WTC11 (cell line): ENCODE results near the gene CLDN9. TPM values are rescaled to one million over a fixed set of nuclear protein-coding genes. Genes with fewer than 3 reads are reported as not detected.

ENCODE experiments used
- ATAC-seq: fragments of 200-7000 bp; cut with Tn5 transposase; 2 replicates; pipeline ENCODE4 v1.10.0; 2021; ENCODE audit warnings: mild to moderate bottlenecking, moderate library complexity
- CTCF ChIA-PET: fragments of 300-600 bp; sonication (Branson Sonifier 250); formaldehyde crosslinking; loops from one replicate; lab custom pipeline; 2021; ENCODE audit warnings: antibody characterized with exemption; lab: Charles Lee
- POLR2A ChIA-PET: fragments of 350-600 bp; sonication (Branson Sonifier 250); formaldehyde crosslinking; loops from one replicate; lab custom pipeline; 2021; ENCODE audit warnings: antibody characterized with exemption; lab: Charles Lee
- DNase-seq: peaks from one replicate; pipeline ENCODE4 v3.0.0; 2021; ENCODE audit warnings: low spot score
- H3K27ac Mint-ChIP-seq: 2 replicates; pipeline ENCODE4 v1.8.0; 2021; ENCODE audit warnings: mixed read lengths
- H3K27me3 Mint-ChIP-seq: 2 replicates; pipeline ENCODE4 v1.8.0; 2021; ENCODE audit warnings: low read depth, mild to moderate bottlenecking, moderate library complexity, mixed read lengths
- H3K36me3 Mint-ChIP-seq: 2 replicates; pipeline ENCODE4 v1.8.0; 2021; ENCODE audit warnings: mixed read lengths
- H3K4me1 Mint-ChIP-seq: 2 replicates; pipeline ENCODE4 v1.8.0; 2022; ENCODE audit warnings: mixed read lengths
- H3K4me3 Mint-ChIP-seq: 2 replicates; pipeline ENCODE4 v1.8.0; 2021; ENCODE audit warnings: mild to moderate bottlenecking, moderate library complexity, mixed read lengths
- H3K9me3 Mint-ChIP-seq: 2 replicates; pipeline ENCODE4 v1.8.0; 2021; ENCODE audit warnings: mixed read lengths
- ARID4B ChIP-seq: sonication (generic); formaldehyde crosslinking; IDR thresholded peaks from 2 replicates; pipeline ENCODE4 v1.8.0; 2023; ENCODE audit warnings: missing genetic modification reagents, mild to moderate bottlenecking, borderline replicate concordance
- CBFB ChIP-seq: sonication (generic); formaldehyde crosslinking; IDR thresholded peaks from 2 replicates; pipeline ENCODE4 v1.8.1; 2022; ENCODE audit warnings: mild to moderate bottlenecking, low read depth, missing genetic modification reagents
- ERG ChIP-seq: fragments of 250-450 bp; sonication (Bioruptor Pico); IDR thresholded peaks from 2 replicates; pipeline ENCODE4 v1.8.0; 2021; ENCODE audit warnings: mild to moderate bottlenecking
- GTF2I ChIP-seq: fragments of 250-450 bp; sonication (Bioruptor Pico); conservative IDR thresholded peaks from 2 replicates; pipeline ENCODE4 v1.4.0; 2021; ENCODE audit warnings: mild to moderate bottlenecking
- HMGXB4 ChIP-seq: sonication (generic); formaldehyde crosslinking; IDR thresholded peaks from 2 replicates; pipeline ENCODE4 v1.8.1; 2023; ENCODE audit warnings: mild to moderate bottlenecking, moderate library complexity, missing genetic modification reagents
- IRF1 ChIP-seq: sonication (generic); formaldehyde crosslinking; IDR thresholded peaks from 2 replicates; pipeline ENCODE4 v1.8.0; 2023; ENCODE audit warnings: missing genetic modification reagents
- IRF2 ChIP-seq: sonication (generic); formaldehyde crosslinking; IDR thresholded peaks from 2 replicates; pipeline ENCODE4 v1.8.0; 2022; ENCODE audit warnings: low read depth, missing genetic modification reagents, borderline replicate concordance
- MAX ChIP-seq: sonication (generic); formaldehyde crosslinking; IDR thresholded peaks from 2 replicates; pipeline ENCODE4 v1.8.0; 2022; ENCODE audit warnings: mild to moderate bottlenecking, missing genetic modification reagents
- PREB ChIP-seq: sonication (generic); formaldehyde crosslinking; IDR thresholded peaks from 2 replicates; pipeline ENCODE4 v1.8.1; 2022; ENCODE audit warnings: mild to moderate bottlenecking, missing genetic modification reagents, moderate library complexity, borderline replicate concordance
- PRRX2 ChIP-seq: fragments of 250-450 bp; sonication (Bioruptor Pico); IDR thresholded peaks from 2 replicates; pipeline ENCODE4 v1.8.0; 2021; ENCODE audit warnings: mild to moderate bottlenecking
- SOX15 ChIP-seq: fragments of 250-450 bp; sonication (Bioruptor Pico); IDR thresholded peaks from 2 replicates; pipeline ENCODE4 v1.9.0; 2021; ENCODE audit warnings: mild to moderate bottlenecking
- TCF7 ChIP-seq: sonication (generic); formaldehyde crosslinking; IDR thresholded peaks from 2 replicates; pipeline ENCODE4 v1.8.0; 2022; ENCODE audit warnings: mild to moderate bottlenecking, low read depth, missing genetic modification reagents, moderate library complexity
- TEAD1 ChIP-seq: sonication (generic); formaldehyde crosslinking; IDR thresholded peaks from 2 replicates; pipeline ENCODE4 v1.8.0; 2022; ENCODE audit warnings: mild to moderate bottlenecking, missing genetic modification reagents
- TP53 ChIP-seq: sonication (generic); formaldehyde crosslinking; IDR thresholded peaks from 2 replicates; pipeline ENCODE4 v1.8.1; 2023; ENCODE audit warnings: mild to moderate bottlenecking, missing genetic modification reagents
- USF1 ChIP-seq: sonication (generic); formaldehyde crosslinking; IDR thresholded peaks from 2 replicates; pipeline ENCODE4 v1.8.0; 2022; ENCODE audit warnings: mild to moderate bottlenecking, missing genetic modification reagents
- USF2 ChIP-seq: sonication (generic); formaldehyde crosslinking; IDR thresholded peaks from 2 replicates; pipeline ENCODE4 v1.8.1; 2023; ENCODE audit warnings: mild to moderate bottlenecking, missing genetic modification reagents, moderate library complexity
- ZBTB21 ChIP-seq: sonication (generic); formaldehyde crosslinking; IDR thresholded peaks from 2 replicates; pipeline ENCODE4 v1.8.1; 2023; ENCODE audit warnings: mild to moderate bottlenecking, missing genetic modification reagents, borderline replicate concordance
- ZMAT4 ChIP-seq: fragments of 250-450 bp; sonication (Bioruptor Pico); IDR thresholded peaks from 2 replicates; pipeline ENCODE4 v1.9.0; 2021; ENCODE audit warnings: mild to moderate bottlenecking
- ZNF121 ChIP-seq: sonication (generic); formaldehyde crosslinking; IDR thresholded peaks from 2 replicates; pipeline ENCODE4 v1.8.0; 2023; ENCODE audit warnings: missing genetic modification reagents
- ZNF219 ChIP-seq: sonication (generic); formaldehyde crosslinking; IDR thresholded peaks from 2 replicates; pipeline ENCODE4 v1.8.0; 2023; ENCODE audit warnings: missing genetic modification reagents, mild to moderate bottlenecking, borderline replicate concordance
- ZNF423 ChIP-seq: fragments of 250-450 bp; sonication (Bioruptor Pico); IDR thresholded peaks from 2 replicates; pipeline ENCODE4 v2.1.2; 2022; ENCODE audit warnings: mild to moderate bottlenecking, moderate library complexity
- total RNA-seq: library from RNA; stranded (reverse); gene quantifications from 3 replicates; pipeline ENCODE4 v1.2.3, GENCODE V29; 2021

Gene CLDN9
- total RNA-seq, 1 experiment from 2014 or later = 0.92 TPM

- H3K9me3 Mint-ChIP-seq = no peaks in the 10 kb centered on the region
- TF ChIP-seq ZNF423 (peak; percentile 27; the same call in 1 of the 2 replicates), MAX (CRISPR knock-in tag) (peak; percentile 82), SOX15 (CRISPR knock-in tag) (no peak), PRRX2 (no peak), ZNF219 (CRISPR knock-in tag) (0 out of 2 replicates have a peak, but pooled peaks have one; percentile 57), CBFB (CRISPR knock-in tag) (no peak), PREB (CRISPR knock-in tag) (no peak), ERG (CRISPR knock-in tag) (no peak), ZBTB21 (CRISPR knock-in tag) (no peak), GTF2I (CRISPR knock-in tag) (no peak), ZMAT4 (CRISPR knock-in tag) (no peak), TEAD1 (CRISPR knock-in tag) (0 out of 2 replicates have a peak, but pooled peaks have one; percentile 73), IRF1 (CRISPR knock-in tag) (no peak), HMGXB4 (CRISPR knock-in tag) (peak; percentile 42; the same call in 1 of the 2 replicates), TCF7 (no peak), USF2 (CRISPR knock-in tag) (peak; percentile 78), USF1 (CRISPR knock-in tag) (peak; percentile 85), IRF2 (CRISPR knock-in tag) (no peak), TP53 (CRISPR knock-in tag) (no peak), ARID4B (CRISPR knock-in tag) (peak; percentile 63; the same call in 1 of the 2 replicates), ZNF121 (CRISPR knock-in tag) (no peak)
- peaks cover 15% of the 10 kb centered on the region for H3K4me1 Mint-ChIP-seq
- peaks cover 38% of the 10 kb centered on the region for H3K27me3 Mint-ChIP-seq
- POLR2A ChIA-PET = interaction anchor here (1.0 to 1.2 kb wide), 3 partner anchors 8 to 52 kb away, joined by 3 to 4 read pairs (median 4); no protein-coding TSS in a partner anchor
- peak; percentile 20 for ATAC-seq
- DNase-seq = peak; percentile 83
- no peak within 1 kb of the TSS for H3K27ac Mint-ChIP-seq
- H3K4me3 Mint-ChIP-seq = peak within 1 kb of the TSS; percentile 89
- H3K36me3 Mint-ChIP-seq = no peaks in the 10 kb centered on the region
- CTCF ChIA-PET = interaction anchor here (0.6 to 5.4 kb wide), 31 partner anchors 8 to 634 kb away, joined by 3 to 43 read pairs (median 4); partner anchors contain the start of genes FLYWCH2, PKMYT1, PRSS22 and TNFRSF12A
Measured at GRCh38 chr16:2963723-2964474, 48.8 kb upstream of the CLDN9 start, which contains the start of gene KREMEN2. KREMEN2 (plus strand) TSS chr16:2964275; CDS start chr16:2964521, 246 bp downstream.
